GM18858 (cell line): Measurements from ENCODE around the gene UBN2.

ENCODE experiments used
- ATAC-seq: cut with Tn5 transposase; IDR thresholded peaks from one replicate; pipeline ENCODE4 v1.9.1; 2021; ENCODE audit not compliant: unreplicated experiment

UBN2 gene

DNA sequence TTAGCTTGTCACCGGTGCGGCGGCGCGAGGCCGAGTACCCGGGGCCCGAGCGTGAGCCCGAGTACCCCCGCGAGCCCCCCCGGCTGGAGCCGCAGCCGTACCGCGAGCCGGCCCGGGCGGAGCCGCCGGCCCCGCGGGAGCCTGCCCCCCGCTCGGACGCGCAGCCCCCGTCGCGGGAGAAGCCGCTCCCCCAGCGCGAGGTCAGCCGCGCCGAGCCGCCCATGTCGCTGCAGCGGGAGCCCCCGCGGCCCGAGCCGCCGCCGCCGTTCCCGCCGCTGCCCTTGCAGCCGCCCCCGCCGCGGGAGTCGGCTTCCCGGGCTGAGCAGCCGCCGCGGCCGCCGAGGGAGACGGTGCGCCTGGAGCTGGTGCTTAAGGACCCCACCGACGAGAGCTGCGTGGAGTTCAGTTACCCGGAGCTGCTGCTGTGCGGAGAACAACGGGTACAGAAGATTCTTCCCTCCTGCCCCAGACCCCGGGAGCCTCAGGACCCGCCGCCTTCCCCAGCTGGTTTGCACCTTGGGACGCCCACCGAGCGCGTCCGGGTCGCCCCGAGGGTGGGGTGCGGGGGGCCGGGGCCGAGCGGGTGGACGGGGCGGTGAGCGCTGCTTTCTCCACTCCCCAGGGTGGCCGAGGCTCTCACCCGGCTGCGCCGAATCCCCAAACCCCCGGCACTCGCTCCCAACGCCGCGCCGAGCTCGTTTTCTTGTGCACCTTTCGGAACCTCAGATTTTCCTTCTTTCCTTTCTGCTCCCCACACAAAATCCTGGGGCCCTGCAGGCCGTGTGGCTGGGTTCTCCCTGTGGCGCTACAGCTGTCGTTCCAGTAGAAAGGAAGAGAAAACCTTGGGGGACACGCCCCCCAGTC, 708 bp downstream of the UBN2 start:
- peak; percentile 13 for ATAC-seq

DNA sequence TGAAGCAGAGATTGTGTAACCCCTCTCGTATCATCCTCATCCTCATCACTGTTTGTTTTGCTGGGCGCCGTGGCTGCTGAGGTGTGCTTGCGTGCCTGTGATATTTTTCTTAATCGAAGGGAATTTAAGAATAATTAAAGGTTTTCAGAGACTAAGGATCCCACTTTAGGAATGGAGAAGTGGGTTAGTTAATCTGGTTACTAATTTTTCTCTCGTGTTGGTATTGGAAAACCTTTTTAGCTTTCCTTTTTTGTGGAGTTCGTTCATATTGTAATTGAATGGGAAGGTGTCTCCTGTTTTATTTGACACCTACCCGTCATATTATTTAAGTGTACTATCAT, 1.3 kb downstream of the UBN2 start:
- ATAC-seq: no peak

DNA sequence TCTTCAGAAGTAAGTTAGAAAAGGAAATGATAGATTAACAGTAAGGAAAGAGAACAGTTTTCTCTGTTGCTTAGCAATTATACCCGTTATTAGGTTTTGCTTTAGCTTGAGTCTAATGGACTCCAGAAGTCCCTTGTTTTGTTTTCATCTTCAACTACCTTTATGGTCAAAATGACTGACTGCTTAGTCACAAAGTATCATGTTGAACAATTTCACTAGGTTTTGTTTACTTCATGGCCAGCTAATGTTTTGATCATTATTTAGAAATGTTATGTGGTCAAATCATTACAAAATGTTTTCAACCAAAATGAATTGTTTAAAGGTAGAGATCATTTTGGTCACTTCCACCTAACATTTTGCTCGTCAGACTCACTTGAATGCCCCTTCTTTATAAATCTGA, 1.9 kb downstream of the UBN2 start:
- ATAC-seq: no peak

DNA sequence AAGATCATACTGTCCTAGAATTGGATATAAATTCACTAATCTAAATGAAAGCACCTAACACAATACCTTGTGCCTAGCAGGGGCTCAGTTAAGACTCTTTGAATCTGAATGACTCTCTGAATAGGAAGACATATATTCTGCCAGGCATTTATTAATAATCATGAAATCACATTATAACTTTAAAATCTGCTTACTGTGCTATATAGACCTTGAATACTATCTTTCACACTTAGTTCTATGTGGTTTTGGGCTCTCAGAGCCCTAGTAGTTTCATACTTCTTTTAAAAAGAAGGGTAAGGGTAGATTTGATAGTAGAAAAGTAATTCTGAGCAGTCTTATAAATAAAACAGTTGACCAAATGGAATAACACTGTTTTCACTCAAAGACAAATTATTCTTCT, 10.2 kb downstream of the UBN2 start:
- no peak for ATAC-seq

DNA sequence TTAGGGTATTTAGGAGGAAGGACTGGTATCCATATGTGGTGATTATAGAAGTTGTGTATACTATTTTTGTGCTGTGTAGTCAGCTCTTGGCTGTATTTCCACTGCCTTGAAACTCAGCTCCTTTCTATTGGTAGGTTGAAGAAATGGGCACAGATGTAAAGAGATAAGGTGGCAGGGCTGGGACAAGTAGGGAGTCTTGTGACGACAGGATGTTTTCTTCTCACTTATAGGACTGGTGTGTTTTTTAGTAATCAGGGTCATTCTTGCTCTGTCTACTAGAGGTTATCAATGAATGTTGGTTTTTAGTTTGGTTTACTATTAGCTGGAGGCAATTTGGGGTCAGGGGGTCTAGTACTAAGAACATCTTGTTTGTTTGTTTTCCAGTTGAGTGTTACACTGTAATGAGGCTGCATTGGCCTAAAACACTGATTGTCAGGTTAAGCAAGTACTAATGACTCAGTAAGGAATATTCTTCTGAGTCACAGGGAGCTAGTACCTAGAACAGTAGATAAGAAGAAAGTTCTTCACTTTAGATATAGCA, 11.8 kb downstream of the UBN2 start:
- ATAC-seq: no peak

DNA sequence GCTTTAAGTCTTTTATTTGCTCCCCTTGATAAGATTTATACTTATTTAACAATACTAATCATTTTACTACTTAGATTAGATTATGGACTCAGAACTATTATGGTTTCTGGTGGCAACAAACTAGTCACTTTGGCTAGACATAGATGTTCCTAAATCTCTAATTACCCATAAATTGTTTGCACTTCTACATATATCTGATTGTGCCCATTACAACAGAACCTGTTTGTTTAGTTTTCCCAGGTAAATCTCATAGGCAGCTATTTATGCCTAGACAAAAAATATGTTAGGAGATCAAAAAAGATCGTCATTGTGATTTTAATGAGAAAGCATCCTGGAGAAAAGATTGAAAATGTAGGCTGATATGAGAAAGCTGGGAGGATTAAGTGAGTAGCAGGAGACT, 14.4 kb downstream of the UBN2 start:
- no peak for ATAC-seq

DNA sequence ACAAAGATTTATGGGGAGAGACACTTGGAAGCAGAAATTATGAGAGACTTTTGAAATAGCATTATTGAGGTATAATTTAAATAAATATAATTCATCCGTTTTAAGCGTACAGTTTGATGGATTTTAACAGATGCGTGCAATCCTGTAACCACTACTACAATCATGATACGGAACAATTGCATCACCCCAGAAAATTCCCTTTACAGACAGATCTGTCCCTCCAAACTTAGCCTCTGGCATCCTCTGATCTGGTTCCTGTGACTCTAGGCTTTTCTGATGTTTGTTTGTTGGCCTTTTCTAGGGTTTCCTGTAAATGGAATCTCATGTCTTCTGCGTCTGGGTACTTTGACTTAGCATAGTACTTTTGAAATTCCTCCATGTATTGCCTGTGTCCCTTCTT, 15.5 kb downstream of the UBN2 start:
- no peak for ATAC-seq

DNA sequence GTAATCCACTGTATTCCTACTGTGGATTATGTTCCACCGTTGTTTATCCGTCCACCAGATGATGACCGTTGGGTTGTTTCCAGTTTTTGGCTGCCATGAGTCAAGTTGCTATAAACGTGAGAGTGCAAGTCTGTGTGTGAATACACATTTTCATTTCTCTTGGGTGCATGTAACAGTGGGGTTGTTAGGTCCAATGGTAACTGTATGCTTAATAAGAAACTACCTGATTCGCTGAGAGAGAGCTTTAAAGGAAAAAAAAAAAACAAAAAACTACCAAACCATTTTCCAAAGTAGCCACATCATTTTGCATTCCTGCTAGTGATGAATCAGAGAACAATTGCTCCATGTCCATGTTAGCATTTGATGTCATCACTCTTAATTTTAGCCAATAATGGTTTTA, 15.9 kb downstream of the UBN2 start:
- no peak for ATAC-seq

DNA sequence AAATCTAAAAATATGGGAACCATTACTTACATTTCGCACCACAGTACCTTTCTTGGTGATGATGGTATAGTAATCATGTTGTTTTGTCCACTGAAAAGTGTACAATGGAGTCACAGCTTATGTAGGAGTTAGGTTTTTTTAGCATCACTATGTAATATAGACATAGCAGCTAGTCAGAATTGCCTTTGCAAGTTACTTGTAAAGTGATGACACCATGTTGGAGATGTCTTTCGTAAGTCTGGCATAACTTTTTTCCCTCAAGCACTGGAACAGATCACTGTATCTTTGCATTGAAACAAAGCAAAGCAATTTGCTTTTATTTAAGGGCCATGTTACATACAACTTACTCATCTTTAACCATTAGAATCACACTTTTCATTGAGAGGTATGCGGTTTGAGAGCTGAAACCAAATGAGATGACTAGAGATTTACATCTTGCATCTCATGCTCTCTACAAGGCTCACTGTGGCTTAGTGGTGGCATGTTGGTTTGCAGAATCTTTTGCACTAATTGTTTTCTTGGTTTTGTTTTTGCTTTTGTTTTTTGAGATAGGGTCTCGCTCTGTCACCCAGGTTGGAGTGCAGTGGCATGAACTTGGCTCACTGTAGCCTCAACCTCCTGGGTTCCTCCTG, 18.3 kb downstream of the UBN2 start:
- ATAC-seq: no peak

DNA sequence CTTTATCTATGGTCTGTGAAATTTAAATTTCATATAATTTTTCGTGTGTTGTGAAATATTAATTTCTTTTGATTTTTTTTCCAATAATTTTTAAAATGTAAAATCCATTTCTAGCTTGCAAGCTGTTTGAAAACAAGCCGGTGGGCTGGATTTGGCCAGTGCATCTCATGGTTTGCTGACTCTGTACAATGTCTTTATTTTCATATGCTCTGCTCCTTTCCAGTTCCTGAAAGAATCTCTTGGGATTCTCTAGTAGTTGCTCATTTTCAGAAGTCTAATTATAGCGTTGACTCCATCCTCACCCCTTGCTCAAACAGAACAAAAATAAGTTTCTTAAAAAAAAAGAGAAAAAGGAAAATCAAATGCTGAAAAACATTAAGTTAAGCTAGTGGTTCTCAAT, 21.4 kb downstream of the UBN2 start:
- ATAC-seq: no peak

DNA sequence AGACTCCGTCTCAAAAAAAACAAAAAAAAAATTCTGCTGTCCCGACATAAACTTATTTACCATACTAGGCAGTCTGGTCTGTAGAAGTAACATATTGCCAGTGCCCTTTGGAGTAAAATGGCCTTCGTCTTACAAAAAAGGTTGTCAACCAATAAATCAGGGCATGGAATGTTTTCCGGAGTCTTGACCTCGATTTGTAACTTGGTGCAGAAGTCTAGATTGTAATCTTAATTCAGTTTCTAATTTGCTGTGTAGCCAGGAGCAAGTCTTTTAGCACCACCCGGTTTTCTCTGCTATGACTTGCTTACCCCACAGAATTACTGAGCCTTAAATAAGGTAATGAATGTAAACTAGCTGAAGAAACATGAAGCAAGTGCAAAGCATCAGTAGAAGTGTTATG, 23.2 kb downstream of the UBN2 start:
- no peak for ATAC-seq

DNA sequence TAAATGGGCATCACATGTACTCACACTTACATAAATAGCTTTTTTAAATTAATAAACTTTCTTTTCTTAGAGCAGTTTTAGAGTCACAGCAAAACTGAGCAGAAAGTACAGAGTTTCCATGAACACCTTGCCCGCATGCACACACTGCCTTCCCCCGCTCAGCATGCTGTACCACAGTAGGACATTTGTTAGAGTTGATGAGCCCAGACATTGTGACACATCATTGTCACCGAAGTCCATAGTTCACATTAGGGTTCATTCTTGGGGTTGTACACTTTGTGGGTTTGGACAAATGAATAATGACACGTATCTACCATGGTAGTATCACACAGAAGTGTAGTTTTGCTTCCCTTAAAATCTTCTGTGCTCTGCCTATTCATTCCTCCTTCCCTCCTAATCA, 23.7 kb downstream of the UBN2 start:
- no peak for ATAC-seq

DNA sequence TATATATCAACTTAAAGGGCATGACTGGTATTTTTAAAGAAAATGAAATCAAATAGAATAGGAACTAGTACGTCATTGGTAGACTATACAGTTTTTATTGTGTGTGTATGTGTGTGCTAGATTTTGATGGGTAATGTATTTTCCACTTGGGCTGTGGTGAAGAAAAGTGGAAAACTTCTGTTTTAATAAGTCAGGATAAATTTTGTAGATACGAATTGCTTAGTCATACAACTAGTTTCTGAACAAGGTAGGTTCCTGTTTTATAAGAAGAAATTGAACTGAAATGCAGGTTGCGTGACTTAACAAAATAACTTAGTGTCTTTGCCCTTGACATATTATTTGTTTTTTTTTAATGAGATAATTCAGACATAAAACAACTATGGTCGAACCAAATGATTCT, 24.3 kb downstream of the UBN2 start:
- no peak for ATAC-seq

DNA sequence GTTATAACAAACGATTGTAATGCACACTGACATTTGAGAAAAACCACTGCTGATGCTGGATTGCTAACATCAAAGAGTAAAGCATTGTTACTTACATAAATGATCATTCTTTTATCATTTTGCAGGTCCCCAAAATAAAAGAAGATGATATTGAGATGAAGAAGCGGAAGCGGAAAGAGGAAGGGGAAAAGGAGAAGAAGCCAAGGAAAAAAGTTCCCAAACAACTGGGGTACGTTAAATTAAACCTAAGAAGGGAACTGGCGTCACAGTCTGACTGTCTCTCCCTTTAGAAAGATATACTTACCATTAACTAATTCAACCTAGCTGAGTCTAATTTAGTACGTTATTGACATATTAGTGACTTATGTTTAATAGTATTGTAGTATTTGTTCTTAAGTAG, 28.1 kb downstream of the UBN2 start:
- no peak for ATAC-seq

DNA sequence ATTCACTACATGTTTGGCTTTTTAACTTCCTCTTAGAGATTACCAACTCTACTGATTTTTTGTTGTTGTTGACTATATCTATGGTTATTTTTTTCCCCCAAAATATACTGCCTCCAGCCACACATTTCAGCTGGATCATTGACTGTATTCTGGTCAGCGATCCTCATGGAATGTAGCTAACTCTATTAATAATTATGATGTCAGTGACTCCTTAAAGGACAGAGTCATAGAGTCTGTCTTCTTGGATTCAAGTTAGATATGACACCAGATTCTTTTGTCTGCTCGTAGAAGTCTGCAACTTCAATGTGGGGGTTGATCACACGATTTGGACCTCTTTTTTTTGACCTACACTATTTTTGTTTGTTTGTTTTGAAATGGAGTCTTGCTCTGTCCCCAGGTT, 33.2 kb downstream of the UBN2 start:
- ATAC-seq: no peak

DNA sequence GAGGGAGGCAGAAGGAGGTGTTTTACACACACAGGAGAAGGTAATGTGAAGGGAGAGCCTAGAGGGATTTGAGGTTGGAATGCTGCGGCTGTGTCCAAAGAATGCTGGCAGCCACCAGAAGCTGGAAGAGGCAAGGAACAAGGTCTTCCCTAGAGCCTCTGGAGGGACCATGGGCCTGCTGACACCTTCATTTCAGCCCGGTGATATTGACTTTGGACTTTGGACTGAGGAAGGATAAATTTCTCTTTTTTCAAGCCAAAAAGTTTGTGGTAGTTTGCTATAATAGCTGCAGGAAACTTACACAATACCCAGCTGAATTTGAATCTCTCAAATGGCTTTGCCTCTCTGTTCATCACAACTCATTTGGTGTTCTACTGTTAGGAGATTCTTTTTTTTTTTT, 34.6 kb downstream of the UBN2 start:
- ATAC-seq: no peak

DNA sequence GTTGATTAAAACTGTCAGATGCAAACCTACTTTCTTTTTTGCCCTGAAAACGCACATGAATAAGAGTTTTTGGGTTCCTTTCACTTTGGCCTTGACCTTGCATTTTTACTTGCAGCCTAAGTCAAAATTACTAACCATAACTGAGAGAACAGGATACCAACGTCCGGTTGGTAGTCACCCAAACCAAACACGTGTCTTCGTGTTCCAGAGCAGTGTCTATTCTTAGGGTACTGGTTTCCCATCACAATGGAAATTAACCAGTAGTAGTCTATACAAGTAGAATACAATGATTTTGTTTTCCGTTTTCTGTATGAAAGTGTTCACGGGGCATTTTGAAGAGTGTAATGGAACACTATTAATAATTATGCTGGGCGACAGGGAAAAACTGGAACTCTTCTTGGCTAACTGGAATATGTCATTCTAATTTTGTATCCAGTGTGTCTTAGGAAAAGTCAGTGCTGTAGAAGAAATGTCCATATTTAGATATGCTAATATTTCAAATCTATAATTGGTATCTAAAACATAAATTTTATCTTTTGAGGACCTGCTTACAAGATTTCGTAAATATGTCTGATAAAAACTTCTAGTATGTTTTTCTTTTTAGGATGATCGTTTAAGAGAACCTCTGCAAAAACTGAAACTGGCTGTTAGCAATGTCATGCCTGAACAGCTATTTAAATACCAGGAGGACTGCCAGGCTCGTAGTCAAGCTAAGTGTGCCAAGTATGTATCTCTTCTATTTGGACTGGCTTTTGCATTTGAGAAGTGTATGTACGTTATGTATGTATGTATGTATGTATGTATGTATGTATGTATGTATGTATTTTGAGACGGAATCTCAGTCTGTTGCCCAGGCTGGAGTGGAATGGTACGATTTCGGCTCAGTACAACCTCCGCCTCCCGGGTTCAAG, 40.9 kb downstream of the UBN2 start:
- ATAC-seq: no peak

DNA sequence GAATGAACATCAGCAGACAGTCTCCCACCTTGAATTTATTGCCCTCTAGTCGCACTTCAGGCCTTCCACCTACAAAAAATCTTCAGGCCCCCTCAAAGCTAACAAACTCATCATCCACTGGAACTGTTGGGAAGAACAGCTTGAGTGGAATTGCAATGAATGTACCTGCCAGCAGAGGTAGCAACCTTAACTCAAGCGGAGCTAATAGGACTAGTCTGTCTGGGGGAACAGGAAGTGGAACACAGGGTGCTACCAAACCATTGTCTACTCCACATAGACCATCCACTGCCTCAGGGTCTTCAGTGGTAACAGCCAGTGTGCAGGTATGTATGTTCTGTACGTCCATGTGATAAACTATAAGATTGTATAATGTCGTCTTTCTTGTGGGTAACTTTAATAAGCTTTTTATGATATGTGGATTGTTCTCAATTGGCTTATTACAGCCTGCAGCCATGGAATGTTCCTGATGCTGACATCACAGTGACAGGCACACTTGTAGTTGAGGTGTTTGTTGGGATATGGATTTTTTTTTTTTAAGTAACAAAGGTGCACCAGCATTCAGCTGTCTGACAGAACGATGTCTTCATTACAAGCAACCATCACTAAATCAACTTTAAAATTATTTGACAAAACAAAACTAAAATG, 53.3 kb downstream of the UBN2 start:
- ATAC-seq: no peak

DNA sequence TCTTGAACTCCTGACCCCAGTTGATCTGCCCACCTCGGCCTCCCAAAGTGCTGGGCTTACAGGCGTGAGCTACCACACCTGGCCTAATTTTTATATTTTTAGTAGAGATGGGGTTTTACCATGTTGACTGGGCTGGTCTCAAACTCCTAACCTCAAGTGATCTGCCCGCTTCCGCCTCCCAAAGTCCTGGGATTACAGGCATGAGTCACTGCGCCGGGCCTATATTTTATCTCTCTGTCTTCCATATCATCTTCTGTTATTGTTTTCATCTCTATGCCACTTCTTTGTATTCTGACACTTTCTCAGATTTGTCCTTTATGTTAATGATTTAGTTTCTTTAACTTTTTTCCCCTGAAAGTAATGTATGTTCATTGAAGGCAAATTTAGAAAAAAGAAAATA, 55.1 kb downstream of the UBN2 start:
- no peak for ATAC-seq

DNA sequence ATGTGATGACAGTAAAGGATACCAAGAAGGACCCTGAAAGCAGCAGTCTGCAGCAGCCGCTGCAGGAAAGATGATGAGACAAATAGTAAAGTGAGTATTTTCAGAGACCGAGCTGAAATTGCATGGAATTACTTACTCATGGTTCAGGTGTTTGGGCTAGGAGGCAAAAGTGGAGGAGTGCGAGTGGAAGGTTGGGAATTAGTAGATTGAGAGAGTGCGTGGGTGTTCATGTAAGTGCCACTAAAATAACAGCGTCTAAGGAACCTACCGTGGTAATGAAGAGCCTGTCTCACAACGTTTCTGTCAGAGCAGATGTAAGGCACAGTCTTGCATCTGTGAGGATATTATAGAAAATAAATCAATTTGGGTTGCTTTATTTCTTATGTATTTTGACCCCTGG, 61.8 kb downstream of the UBN2 start:
- ATAC-seq: no peak

DNA sequence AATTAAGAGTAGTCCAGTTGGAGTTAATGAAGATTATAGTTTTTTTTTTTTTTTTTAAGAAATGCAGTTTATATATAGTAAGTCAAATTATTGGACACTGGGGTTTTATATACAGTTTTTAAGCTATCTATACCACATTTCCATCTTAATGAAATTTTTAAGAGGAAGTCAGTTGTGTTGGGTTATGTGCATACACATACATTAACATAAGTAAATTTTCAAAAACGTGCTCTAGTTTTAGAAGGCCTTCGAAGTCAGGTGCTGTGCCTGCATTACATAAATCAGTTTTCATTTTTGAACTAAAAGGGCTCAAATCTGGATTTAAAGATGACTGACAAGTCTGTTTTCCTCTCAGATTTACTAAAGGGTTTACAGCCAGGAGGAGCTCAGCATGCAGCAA, 62.5 kb downstream of the UBN2 start:
- ATAC-seq: no peak
